ENCODE measurements around the gene DMXL1. TPM values are rescaled to one million over a fixed set of nuclear protein-coding genes. Genes with fewer than 3 reads are reported as not detected.

Gene DMXL1
- total and polyA plus RNA-seq, 2 experiments from 2014 or later, result 28.4 to 41.7 TPM

DNA sequence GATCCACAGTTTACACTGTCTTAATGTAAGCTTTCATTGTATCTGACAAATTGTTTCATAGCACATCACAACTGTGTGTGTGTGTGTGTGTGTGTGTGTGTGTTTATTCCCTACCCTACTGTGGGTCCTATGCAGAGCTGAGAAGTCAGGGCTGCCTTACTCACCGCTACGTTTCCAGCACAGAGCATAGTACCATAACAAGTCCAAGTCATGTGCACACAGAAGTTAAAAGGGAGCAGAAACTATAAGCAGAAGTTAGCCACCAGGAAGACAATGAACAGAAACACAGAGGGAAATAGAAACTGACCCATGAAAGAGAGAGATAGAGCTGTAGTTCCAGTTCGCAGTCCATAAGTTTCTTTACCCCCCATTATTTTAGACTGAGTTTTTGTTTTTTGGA, 38.2 kb upstream of the DMXL1 start (continued):
- TF ChIP-seq, protein P1, sequence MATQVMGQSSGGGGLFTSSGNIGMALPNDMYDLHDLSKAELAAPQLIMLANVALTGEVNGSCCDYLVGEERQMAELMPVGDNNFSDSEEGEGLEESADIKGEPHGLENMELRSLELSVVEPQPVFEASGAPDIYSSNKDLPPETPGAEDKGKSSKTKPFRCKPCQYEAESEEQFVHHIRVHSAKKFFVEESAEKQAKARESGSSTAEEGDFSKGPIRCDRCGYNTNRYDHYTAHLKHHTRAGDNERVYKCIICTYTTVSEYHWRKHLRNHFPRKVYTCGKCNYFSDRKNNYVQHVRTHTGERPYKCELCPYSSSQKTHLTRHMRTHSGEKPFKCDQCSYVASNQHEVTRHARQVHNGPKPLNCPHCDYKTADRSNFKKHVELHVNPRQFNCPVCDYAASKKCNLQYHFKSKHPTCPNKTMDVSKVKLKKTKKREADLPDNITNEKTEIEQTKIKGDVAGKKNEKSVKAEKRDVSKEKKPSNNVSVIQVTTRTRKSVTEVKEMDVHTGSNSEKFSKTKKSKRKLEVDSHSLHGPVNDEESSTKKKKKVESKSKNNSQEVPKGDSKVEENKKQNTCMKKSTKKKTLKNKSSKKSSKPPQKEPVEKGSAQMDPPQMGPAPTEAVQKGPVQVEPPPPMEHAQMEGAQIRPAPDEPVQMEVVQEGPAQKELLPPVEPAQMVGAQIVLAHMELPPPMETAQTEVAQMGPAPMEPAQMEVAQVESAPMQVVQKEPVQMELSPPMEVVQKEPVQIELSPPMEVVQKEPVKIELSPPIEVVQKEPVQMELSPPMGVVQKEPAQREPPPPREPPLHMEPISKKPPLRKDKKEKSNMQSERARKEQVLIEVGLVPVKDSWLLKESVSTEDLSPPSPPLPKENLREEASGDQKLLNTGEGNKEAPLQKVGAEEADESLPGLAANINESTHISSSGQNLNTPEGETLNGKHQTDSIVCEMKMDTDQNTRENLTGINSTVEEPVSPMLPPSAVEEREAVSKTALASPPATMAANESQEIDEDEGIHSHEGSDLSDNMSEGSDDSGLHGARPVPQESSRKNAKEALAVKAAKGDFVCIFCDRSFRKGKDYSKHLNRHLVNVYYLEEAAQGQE (IDR thresholded peaks at IDR 0.05; ENCODE audit: unreplicated experiment), result no peak
- TF ChIP-seq POLR2AphosphoS5 (IDR thresholded peaks at IDR 0.05; ENCODE audit: low read depth) (no peak), JUNB (IDR thresholded peaks at IDR 0.05; ENCODE audit: unreplicated experiment) (no peak)

DNA sequence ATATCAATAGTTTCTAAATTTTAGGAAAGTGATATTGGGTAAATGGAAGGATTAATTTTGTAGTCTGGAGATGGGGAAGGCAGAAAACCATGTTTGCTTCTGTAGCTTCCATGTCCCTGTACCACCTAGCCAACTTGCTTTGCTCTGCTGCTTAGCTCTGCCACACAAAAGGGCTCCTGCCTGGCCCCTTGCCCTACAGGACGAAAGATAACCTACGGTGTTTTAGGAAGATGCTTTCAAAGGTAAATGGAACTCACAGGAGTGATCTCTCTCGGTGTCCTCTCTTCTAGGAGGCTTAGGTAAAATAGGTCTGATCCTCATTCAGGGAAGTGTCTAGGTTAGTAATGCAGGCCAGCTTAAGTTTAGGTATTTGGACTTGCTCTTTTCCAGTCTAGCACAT, 37.8 kb upstream of the DMXL1 start:
- DNase-seq (ENCODE audit: low spot score), result no peak
- Mint-ChIP-seq H3K4me1 (peaks cover 25% of the 10 kb centered on the region), H3K4me3 (no peak overlapping the region), H3K27ac (no peak overlapping the region), H3K9me3 (no peaks in the 10 kb centered on the region), H3K36me3 (ENCODE audit: low read depth) (no peaks in the 10 kb centered on the region), H3K27me3 (ENCODE audit: insufficient read depth, low read depth, poor library complexity) (peaks cover 3% of the 10 kb centered on the region)
- no peaks in the 10 kb centered on the region for H3K9me2 ChIP-seq (ENCODE audit: insufficient read depth)
- H3K4me3 ChIP-seq, result no peak overlapping the region
- no peak overlapping the region for H3K4me2 ChIP-seq
- H3K27me3 ChIP-seq (ENCODE audit: insufficient read depth), result no peaks in the 10 kb centered on the region
- no peaks in the 10 kb centered on the region for H3K36me3 ChIP-seq (ENCODE audit: insufficient read depth)
- H3K27ac ChIP-seq (ENCODE audit: low read depth), result no peak overlapping the region
- H4K20me1 ChIP-seq (replicated peaks; ENCODE audit: insufficient read depth), result no peaks in the 10 kb centered on the region
- H2AFZ ChIP-seq, result peak overlapping the region; percentile 90
- H3F3A ChIP-seq (replicated peaks; ENCODE audit: low read depth), result no peaks in the 10 kb centered on the region
- H3K4me1 ChIP-seq (ENCODE audit: insufficient read depth), result peaks cover 19% of the 10 kb centered on the region
- no peak for TF ChIP-seq POLR2AphosphoS5 (IDR thresholded peaks at IDR 0.05; ENCODE audit: low read depth)
- TF ChIP-seq ZNF114 (CRISPR knock-in tag; IDR thresholded peaks at IDR 0.05), result no peak
- TF ChIP-seq, protein P2, sequence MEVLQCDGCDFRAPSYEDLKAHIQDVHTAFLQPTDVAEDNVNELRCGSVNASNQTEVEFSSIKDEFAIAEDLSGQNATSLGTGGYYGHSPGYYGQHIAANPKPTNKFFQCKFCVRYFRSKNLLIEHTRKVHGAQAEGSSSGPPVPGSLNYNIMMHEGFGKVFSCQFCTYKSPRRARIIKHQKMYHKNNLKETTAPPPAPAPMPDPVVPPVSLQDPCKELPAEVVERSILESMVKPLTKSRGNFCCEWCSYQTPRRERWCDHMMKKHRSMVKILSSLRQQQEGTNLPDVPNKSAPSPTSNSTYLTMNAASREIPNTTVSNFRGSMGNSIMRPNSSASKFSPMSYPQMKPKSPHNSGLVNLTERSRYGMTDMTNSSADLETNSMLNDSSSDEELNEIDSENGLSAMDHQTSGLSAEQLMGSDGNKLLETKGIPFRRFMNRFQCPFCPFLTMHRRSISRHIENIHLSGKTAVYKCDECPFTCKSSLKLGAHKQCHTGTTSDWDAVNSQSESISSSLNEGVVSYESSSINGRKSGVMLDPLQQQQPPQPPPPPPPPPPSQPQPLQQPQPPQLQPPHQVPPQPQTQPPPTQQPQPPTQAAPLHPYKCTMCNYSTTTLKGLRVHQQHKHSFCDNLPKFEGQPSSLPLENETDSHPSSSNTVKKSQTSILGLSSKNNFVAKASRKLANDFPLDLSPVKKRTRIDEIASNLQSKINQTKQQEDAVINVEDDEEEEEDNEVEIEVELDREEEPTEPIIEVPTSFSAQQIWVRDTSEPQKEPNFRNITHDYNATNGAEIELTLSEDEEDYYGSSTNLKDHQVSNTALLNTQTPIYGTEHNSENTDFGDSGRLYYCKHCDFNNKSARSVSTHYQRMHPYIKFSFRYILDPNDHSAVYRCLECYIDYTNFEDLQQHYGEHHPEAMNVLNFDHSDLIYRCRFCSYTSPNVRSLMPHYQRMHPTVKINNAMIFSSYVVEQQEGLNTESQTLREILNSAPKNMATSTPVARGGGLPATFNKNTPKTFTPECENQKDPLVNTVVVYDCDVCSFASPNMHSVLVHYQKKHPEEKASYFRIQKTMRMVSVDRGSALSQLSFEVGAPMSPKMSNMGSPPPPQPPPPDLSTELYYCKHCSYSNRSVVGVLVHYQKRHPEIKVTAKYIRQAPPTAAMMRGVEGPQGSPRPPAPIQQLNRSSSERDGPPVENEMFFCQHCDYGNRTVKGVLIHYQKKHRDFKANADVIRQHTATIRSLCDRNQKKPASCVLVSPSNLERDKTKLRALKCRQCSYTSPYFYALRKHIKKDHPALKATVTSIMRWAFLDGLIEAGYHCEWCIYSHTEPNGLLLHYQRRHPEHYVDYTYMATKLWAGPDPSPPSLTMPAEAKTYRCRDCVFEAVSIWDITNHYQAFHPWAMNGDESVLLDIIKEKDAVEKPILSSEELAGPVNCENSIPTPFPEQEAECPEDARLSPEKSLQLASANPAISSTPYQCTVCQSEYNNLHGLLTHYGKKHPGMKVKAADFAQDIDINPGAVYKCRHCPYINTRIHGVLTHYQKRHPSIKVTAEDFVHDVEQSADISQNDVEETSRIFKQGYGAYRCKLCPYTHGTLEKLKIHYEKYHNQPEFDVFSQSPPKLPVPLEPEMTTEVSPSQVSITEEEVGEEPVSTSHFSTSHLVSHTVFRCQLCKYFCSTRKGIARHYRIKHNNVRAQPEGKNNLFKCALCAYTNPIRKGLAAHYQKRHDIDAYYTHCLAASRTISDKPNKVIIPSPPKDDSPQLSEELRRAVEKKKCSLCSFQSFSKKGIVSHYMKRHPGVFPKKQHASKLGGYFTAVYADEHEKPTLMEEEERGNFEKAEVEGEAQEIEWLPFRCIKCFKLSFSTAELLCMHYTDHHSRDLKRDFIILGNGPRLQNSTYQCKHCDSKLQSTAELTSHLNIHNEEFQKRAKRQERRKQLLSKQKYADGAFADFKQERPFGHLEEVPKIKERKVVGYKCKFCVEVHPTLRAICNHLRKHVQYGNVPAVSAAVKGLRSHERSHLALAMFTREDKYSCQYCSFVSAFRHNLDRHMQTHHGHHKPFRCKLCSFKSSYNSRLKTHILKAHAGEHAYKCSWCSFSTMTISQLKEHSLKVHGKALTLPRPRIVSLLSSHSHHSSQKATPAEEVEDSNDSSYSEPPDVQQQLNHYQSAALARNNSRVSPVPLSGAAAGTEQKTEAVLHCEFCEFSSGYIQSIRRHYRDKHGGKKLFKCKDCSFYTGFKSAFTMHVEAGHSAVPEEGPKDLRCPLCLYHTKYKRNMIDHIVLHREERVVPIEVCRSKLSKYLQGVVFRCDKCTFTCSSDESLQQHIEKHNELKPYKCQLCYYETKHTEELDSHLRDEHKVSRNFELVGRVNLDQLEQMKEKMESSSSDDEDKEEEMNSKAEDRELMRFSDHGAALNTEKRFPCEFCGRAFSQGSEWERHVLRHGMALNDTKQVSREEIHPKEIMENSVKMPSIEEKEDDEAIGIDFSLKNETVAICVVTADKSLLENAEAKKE (CRISPR knock-in tag; IDR thresholded peaks at IDR 0.05), result no peak
- TF ChIP-seq NANOG (IDR thresholded peaks at IDR 0.05; ENCODE audit: borderline replicate concordance), result no peak
- ATAC-seq, result peak; percentile 84
- H3K79me2 ChIP-seq (replicated peaks; ENCODE audit: insufficient read depth), result no peaks in the 10 kb centered on the region
